GM21381 (cell line): Measurements from ENCODE around the gene DNASE1L2.

Experiments
- ATAC-seq: cut with Tn5 transposase; IDR thresholded peaks from one replicate; pipeline ENCODE4 v1.9.1; 2021; ENCODE audit warnings: mild to moderate bottlenecking, moderate library complexity; ENCODE audit not compliant: unreplicated experiment

The DNASE1L2 gene

GRCh38 chr16:2223221-2223941, 12.9 kb upstream of the DNASE1L2 start, which contains the start of gene E4F1:
Gene E4F1, plus strand, starts transcription at chr16:2223591. Its CDS starts 23 bp downstream, at chr16:2223614.
- ATAC-seq, result peak; percentile 96

- peak; percentile 18 for ATAC-seq
Observed at GRCh38 chr16:2223942-2224486, 12.2 kb upstream of the DNASE1L2 start.

- no peak for ATAC-seq
Observed at GRCh38 chr16:2226245-2226793, 9.9 kb upstream of the DNASE1L2 start.

DNA sequence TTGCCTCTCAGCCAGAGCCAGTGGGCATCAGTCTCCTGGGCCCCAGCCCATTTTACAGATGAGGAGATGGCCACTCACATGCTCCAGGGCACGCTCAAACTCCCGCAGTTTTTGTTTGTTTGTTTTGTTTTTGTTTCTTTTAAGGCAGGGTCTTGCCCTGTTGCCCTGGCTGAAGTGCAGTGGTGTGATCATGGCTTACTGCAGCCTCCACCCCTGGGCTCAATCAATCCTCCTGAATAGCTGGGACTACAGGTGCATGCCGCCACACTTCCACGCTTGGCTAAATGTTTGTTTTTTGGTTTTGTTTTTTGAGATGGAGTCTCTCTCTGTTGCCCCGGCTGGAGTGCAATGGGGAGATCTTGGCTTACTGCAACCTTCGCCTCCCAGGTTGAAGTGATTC, 9.3 kb upstream of the DNASE1L2 start:
- ATAC-seq, result no peak

DNA sequence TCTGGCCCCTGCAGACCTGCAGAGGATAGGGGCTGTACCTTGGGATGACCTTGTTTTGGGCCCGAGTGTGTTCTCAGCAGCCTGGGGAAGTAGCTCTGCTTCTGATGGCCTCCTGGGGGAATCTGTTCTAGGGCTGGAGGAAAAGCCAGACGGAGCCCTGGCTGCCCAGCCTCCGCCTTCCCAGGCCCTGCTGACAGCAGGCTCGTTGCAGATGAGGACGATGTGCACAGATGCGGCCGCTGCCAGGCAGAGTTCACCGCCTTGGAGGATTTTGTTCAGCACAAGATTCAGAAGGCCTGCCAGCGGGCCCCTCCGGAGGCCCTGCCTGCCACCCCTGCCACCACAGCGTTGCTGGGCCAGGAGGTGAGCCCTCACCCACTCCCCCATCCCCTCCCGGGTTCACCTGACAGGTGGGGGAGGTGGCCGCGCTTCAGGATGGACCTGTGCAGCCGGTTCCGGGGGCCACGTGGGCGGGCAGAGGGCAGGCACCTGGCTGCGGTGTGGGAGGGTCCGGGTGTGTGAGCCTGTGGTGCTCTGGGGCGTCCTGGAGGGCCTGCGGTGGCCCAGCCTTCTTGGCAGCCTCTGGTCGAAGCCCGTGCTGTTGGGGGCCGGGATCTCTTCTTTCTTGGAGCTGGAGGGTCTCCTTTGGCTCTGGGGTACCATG, 8.0 kb upstream of the DNASE1L2 start:
- ATAC-seq, result no peak

DNA sequence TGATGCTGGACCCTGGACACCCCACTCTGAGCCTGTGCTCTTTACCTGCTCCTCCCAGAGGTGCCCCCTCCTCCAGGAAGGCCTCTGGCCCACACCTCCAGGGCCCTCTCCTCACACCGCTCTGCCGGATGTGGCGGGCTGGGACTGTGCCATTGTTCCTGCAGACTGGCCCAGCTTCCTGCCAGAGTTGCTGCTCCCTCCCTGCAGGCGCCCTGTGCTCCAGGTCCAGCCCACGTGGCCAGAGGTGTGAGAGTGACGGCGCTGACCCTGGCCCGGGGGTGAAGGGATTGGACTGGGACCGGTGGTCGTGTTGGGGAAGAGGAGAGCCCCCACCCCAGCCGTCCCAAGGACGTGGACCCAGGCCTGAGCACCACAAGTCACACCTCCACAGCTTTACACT, 7.2 kb upstream of the DNASE1L2 start:
- ATAC-seq, result no peak

- no peak for ATAC-seq
Observed at GRCh38 chr16:2229632-2230250, 6.5 kb upstream of the DNASE1L2 start.

DNA sequence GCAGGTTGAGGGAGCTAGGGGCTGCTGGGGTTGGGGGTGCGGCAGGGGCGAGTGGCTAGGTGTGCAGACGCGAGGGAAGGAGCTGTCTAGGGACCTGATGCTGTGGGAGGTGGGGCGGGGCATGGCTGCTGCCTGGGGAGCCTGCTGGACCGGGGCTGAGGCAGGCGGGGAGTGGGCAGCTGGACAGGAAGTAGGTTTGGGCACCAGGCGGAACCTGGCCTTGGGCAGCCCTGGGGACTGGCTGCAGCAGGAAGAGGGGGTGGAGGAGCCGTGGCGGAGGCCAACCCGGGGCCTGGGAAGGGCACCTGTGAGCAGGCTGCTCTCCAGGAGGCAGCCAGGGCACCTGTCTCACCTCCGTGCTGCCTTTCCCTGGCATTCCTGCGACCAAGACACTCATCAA, 5.9 kb upstream of the DNASE1L2 start:
- ATAC-seq, result no peak

DNA sequence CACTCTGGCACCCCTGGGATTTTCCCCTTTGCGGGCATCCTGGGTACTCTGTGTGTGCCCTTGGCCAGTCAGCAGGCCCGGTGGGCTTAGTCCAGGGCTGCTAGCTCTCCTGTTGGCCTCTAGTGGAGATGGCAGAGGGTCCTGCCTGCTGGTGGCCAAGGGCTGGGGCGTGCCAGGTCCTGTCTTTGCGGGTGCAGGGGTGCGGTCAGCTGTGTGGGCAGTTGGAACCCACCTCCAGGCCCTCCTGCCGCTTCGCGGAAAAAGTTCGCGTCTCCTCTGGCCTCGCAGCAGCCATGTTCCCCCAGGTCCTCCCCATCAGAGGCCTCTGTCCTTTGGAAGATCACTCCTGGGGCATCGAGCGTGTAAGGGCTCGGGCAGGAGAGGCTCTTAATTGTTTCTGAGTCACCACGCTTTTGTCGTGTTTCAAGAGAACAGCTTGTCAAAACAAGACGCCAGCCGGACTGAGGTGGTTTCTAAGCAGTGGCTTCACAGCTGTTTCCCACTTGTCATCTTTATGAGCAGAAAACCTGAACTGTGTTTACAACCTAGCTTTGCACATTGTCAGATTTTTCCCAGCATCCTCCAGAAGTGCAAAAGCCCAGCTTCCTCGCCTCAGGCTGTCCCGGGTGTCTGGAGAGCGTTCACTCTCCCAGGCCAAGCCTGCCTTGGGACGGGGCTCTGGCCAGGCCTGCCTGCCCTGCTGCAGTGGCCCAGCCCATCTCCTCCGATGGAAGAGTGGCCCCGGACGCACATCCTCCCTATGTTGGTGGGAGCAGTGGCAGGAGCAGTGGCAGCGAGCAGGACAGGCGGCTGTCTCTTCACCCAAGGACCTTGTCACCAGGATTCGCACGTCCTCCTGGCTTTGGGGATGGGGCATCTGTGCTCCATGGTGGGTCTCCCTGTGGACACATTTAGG, 5.0 kb upstream of the DNASE1L2 start:
- ATAC-seq, result no peak

- no peak for ATAC-seq
Observed at GRCh38 chr16:2232094-2232990, 3.9 kb upstream of the DNASE1L2 start.

DNA sequence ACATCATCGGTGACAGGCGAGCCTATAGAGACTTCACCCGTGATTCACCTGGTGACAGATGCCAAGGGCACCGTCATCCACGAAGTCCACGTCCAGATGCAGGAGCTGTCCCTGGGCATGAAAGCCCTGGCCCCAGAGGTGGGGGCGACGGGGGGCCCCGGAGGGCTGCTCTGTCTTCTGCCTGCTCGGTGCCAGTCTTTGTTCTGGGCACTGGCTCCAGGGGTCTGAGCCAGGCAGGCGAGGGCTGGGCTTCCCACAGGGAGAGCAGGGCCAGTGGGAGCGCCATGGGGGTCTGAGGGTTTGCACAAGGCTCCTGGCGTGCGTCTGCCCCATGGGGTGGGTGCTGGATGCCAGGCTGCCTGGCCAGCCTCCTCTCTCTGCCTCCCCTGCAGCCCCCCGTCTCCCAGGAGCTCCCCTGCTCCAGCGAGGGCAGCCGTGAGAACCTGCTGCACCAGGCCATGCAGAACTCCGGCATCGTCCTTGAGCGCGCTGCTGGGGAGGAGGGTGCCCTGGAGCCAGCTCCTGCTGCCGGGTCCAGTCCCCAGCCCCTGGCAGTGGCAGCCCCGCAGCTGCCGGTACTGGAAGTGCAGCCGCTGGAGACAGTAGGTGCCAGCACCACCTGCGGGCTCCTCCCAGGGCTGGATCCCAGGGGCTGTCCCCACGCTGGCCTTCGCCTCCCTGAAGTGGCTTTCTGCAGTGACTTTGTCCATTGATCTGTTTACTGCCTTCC, 3.0 kb upstream of the DNASE1L2 start:
- ATAC-seq, result no peak

- ATAC-seq, result no peak
Observed at GRCh38 chr16:2233872-2234812, 2.1 kb upstream of the DNASE1L2 start.

GRCh38 chr16:2234813-2235170, 1.5 kb upstream of the DNASE1L2 start:
- ATAC-seq, result no peak

- ATAC-seq, result no peak
Observed at GRCh38 chr16:2235234-2235651, 1.0 kb upstream of the DNASE1L2 start.

- ATAC-seq, result no peak
Observed at GRCh38 chr16:2235695-2236336, 428 bp upstream of the DNASE1L2 start.

DNA sequence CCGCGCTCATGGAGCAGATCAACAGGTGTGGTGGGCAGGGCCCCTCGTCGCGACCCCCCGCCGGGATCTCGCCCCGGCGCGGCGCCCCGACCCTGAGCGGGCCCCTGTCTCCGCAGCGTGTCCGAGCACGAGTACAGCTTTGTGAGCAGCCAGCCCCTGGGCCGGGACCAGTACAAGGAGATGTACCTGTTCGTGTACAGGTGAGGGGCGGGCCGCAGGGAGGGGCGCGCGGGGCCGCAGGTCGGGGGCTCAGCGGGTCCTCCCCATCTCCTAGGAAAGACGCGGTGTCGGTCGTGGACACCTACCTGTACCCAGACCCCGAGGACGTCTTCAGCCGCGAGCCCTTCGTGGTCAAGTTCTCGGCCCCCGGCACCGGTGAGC, 848 bp downstream of the DNASE1L2 start:
- ATAC-seq, result no peak

GRCh38 chr16:2237493-2238149, 1.4 kb downstream of the DNASE1L2 start:
- ATAC-seq, result no peak
